Fibroblast of pulmonary artery (primary cell): ENCODE data around the gene ZBBX.

Source experiments
- DNase-seq: peaks from one replicate; pipeline ENCODE4 v3.0.0-alpha.2; 2010; ENCODE audit warnings: low read depth
- H3K4me3 ChIP-seq: replicated peaks from 2 replicates; pipeline ENCODE4 v1.5.1; 2011; ENCODE audit warnings: low read depth, mild to moderate bottlenecking, control low read depth, low read length, moderate library complexity
- TF ChIP-seq, protein P1 (sequence below): IDR thresholded peaks from 2 replicates; pipeline ENCODE4 v1.5.1; 2011; ENCODE audit warnings: mild to moderate bottlenecking, control low read depth, low read length, inconsistent platforms; ENCODE audit errors: missing control alignments

The ZBBX gene

DNA sequence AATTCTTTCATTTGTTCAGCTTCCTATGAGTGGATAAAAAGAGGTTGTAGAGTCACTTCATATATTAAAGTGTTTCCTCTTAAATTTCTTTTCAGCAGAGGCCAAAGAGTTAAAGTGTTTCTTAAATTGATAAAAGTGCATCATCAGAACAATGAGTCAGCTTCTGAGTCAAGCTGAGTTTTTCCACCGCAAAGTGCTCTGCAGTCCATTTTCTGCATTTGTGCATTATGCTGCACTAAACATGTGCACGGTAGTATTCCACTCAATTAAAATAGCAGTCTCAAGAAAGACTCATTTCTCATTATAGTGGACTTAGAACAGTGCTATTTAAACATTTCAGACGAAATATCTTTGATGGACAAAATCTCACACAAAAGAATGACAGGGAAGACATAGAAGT is 152.0 kb downstream of the ZBBX start:
- no peak overlapping the region for H3K4me3 ChIP-seq
- peak; percentile 0 for DNase-seq
- TF ChIP-seq, protein P1, sequence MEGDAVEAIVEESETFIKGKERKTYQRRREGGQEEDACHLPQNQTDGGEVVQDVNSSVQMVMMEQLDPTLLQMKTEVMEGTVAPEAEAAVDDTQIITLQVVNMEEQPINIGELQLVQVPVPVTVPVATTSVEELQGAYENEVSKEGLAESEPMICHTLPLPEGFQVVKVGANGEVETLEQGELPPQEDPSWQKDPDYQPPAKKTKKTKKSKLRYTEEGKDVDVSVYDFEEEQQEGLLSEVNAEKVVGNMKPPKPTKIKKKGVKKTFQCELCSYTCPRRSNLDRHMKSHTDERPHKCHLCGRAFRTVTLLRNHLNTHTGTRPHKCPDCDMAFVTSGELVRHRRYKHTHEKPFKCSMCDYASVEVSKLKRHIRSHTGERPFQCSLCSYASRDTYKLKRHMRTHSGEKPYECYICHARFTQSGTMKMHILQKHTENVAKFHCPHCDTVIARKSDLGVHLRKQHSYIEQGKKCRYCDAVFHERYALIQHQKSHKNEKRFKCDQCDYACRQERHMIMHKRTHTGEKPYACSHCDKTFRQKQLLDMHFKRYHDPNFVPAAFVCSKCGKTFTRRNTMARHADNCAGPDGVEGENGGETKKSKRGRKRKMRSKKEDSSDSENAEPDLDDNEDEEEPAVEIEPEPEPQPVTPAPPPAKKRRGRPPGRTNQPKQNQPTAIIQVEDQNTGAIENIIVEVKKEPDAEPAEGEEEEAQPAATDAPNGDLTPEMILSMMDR = no peak

DNA sequence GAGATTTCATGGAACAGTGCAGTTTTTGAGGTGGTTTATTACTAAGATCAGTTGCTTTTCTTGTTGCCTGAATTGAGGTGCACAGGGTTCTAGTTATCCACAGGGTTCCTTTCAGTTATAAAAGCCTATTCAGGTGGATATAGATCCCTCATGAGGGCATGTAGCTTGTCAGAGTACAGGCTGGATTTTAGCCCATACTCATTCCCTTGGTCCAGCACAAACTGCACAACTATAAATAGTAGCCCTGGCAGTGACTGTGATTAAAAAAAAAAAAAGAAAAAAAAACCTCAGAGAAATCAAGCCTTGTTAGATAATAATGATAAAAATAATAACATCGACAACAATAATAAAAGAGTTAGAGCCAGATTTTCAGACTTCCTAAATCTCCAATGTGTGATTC is 154.3 kb downstream of the ZBBX start:
- TF ChIP-seq, protein P1 = no peak
- DNase-seq = no peak
- H3K4me3 ChIP-seq = no peak overlapping the region

DNA sequence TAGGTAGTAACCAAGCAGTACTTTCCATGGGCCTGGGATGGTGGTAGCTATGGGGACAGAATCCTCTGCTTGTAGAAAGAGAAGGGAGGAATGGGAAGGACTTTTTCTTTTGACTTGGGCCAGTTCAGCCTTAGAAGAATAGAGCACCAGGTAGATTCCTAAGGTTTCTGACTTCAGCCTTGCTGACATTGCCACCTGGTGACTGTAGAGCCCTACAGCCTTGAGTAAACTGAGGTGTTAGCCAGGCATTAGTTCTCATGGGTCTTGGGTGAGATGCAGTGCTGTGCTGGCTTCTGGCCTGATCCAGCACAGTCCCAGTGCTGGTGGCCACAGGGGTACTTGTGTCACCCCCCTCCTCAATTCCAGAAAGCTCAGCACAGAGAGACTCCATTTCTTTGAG is 171.1 kb downstream of the ZBBX start:
- TF ChIP-seq, protein P1 = no peak
- no peak for DNase-seq
- no peak overlapping the region for H3K4me3 ChIP-seq

- no peak for DNase-seq
- TF ChIP-seq, protein P1 = no peak
- H3K4me3 ChIP-seq = no peak overlapping the region
Observed at GRCh38 chr3:167203062-167203461, 177.0 kb downstream of the ZBBX start.

DNA sequence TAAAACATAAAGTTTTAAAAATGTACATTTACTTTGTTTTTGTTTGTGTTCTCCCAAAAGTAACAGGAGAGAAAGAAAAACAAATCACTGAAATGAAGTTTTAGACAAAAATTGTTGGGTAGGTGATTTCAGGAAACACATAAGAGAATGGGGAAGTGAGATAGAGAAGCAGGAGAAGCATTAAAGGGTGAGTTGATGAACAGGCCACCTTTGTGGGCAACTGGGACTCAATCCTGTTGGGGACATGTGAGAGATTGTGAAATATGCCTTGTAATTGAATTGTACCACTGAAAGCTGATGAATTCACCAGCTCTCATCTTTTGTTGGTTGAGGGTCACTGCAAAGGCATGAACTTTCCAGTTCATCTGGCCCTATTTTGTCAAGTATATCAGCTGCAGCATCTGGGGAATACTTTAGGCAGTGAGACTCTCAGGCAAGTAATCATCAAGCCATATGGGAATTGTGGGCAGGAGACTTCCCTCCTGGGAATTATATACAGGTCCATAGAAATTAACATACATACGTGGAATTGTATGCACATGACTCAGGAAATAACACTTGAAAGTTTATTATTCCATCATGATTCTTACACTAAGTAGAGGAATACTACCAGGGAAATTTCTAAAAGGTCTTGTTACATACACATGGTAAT is 181.0 kb downstream of the ZBBX start:
- TF ChIP-seq, protein P1 = no peak
- H3K4me3 ChIP-seq = no peak overlapping the region
- no peak for DNase-seq
